Measurements from ENCODE around the gene LGSN. TPM values are rescaled to one million over a fixed set of nuclear protein-coding genes. Genes with fewer than 3 reads are reported as not detected.

The LGSN gene
- total and polyA plus RNA-seq, 10 of the 15 experiments (the other 5 are each of a cell fraction or from before 2014, with no cell fraction given), result not detected

GRCh38 chr6:63353286-63353630, 33.5 kb upstream of the LGSN start:
- intact Hi-C loops (cut with micrococcal nuclease; ENCODE audit: unreplicated experiment), result loop anchor here (1.0 to 2.0 kb wide), 5 partner anchors 32 to 450 kb away; no protein-coding TSS in a partner anchor
- ChIA-PET CTCF (interaction anchor here (0.7 to 7.2 kb wide), 78 partner anchors 10 to 978 kb away, joined by 3 to 159 read pairs (median 6); partner anchors contain the start of gene PHF3), POLR2A (interaction anchor here (0.6 to 2.5 kb wide), 10 partner anchors 123 to 449 kb away, joined by 3 to 13 read pairs (median 4); no protein-coding TSS in a partner anchor), SMC1A (ENCODE audit: uncharacterized antibody, unreplicated experiment) (interaction anchor here (0.6 to 9.8 kb wide), 71 partner anchors 23 to 978 kb away, joined by 3 to 218 read pairs (median 5); no protein-coding TSS in a partner anchor), RAD21 (ENCODE audit: unreplicated experiment) (interaction anchor here (0.7 to 7.8 kb wide), 83 partner anchors 23 to 977 kb away, joined by 3 to 114 read pairs (median 5); partner anchors contain the start of gene PHF3)
- H3K36me3 ChIP-seq (ENCODE audit: control insufficient read depth in 2 of 2, insufficient read depth in 2 of 2, low read length in 1 of 2), result no peaks in the 10 kb centered on the region
- TF ChIP-seq HSF1 (IDR thresholded peaks at IDR 0.05; ENCODE audit: low read depth, low read length) (no peak), ASH2L (IDR thresholded peaks at IDR 0.05; ENCODE audit: borderline replicate concordance, low read depth) (no peak), CBX5 (IDR thresholded peaks at IDR 0.05; ENCODE audit: low read depth) (no peak), PAX5 (IDR thresholded peaks at IDR 0.05; ENCODE audit: borderline replicate concordance, low read depth, low read length) (no peak), SUZ12 (IDR thresholded peaks at IDR 0.05; ENCODE audit: unreplicated experiment) (no peak), TBL1XR1 (IDR thresholded peaks at IDR 0.05; ENCODE audit: low read depth, low read length) (no peak), NFYB (IDR thresholded peaks at IDR 0.05; ENCODE audit: insufficient read depth, low read depth, low read length) (no peak), E4F1 (IDR thresholded peaks at IDR 0.05; ENCODE audit: borderline replicate concordance, partially characterized antibody) (no peak)
- H2AFZ ChIP-seq (ENCODE audit: control insufficient read depth, low read depth, low read length), result peak overlapping the region; percentile 83
- H3K9me3 ChIP-seq (replicated peaks; ENCODE audit: control insufficient read depth, insufficient read depth, low read length), result no peaks in the 10 kb centered on the region
- H3K4me2 ChIP-seq (ENCODE audit: control insufficient read depth, insufficient read depth), result peak overlapping the region; percentile 87
- ATAC-seq, result no peak
- no peaks in the 10 kb centered on the region for H3K27me3 ChIP-seq (replicated peaks in 1 of 2; ENCODE audit: control insufficient read depth in 2 of 2, insufficient read depth in 2 of 2, low read length in 1 of 2)
- no peaks in the 10 kb centered on the region for H4K20me1 ChIP-seq (ENCODE audit: control insufficient read depth, insufficient read depth)
- BruUV-seq (replicated peaks), result no TSS peak
- H3K9ac ChIP-seq (ENCODE audit: control insufficient read depth, insufficient read depth, low read length), result peak overlapping the region; percentile 57
- FAIRE-seq, result no peak
- WGBS (ENCODE audit: insufficient coverage, insufficient replicate concordance, low lambda C conversion rate, missing lambda C conversion rate), result 13% methylated on average over 1 of the region's 1 CpG
- peak overlapping the region; percentile 95 for H3K27ac ChIP-seq (ENCODE audit: control insufficient read depth, insufficient read depth)
- peaks cover 11% of the 10 kb centered on the region for H3K4me1 ChIP-seq (ENCODE audit: control insufficient read depth, insufficient read depth, low read length)
- H3K79me2 ChIP-seq (ENCODE audit: control insufficient read depth, insufficient read depth, low read length), result no peaks in the 10 kb centered on the region
- DNase-seq (ENCODE audit: low read depth, low spot score), result no peak
- in situ Hi-C loops (cut with MboI), result loop anchor here (5.0 kb wide), 3 partner anchors 219 to 409 kb away; partner anchors contain the start of genes LOC128125822 and PTP4A1
- peak overlapping the region; percentile 56 for H3K4me3 ChIP-seq
